ENCODE measurements around the gene COBL.

The COBL gene

DNA sequence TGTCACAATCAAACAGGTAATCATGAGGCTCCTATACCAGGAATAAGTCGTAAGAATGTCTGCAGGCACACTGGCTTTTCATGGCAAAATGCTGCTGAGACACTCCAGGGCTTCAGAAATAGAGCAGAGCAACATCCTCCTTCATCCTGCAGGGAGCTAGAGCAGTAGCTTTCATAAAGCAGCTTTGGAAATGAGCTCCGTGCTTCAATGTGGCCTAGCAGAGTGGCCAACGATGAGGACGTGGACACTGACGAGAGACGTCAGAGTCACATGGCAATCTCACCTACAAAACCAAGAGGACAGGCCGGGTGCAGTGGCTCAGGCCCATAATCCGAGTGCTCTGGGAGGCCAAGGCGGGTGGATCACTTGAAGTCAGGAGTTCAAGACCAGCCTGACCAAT is 9.8 kb downstream of the COBL start:
- DNase-seq = no peak

DNA sequence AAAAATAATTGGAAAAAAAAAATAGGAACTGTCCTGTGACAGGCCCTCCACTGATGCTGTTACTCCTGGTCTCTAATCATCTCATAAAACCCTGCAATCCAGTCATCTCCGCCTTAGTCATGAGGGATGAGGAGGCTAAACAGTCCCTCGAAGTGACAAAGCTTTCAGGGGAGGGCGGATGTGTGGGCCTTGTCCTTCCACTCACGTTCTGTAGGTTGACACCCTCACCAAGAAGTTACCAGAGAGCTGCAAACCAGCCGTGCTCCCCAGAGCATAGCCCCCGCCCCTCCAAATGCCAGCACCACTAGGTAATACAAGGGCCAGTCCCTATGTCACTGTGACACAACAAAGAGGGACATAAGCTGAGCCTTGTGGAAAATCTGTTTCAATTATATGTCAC is 11.9 kb downstream of the COBL start:
- no peak for DNase-seq

DNA sequence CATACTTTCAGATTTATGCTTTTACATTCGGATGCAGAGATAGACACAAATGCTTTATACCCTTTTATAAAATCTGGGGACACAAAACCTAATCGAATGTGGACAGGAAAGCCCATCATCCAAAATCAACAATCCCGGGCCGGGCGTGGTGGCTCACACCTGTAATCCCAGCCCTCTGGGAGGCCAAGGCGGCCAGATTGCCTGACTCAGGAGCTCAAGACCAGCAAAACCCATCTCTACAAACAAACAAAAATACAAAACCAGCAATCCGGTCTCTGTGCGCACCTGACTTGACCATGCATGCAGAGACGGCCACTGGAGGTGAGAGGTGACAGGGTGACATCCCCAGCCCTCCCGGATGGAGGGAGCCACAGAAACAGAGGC is 13.5 kb downstream of the COBL start:
- no peak for DNase-seq

DNA sequence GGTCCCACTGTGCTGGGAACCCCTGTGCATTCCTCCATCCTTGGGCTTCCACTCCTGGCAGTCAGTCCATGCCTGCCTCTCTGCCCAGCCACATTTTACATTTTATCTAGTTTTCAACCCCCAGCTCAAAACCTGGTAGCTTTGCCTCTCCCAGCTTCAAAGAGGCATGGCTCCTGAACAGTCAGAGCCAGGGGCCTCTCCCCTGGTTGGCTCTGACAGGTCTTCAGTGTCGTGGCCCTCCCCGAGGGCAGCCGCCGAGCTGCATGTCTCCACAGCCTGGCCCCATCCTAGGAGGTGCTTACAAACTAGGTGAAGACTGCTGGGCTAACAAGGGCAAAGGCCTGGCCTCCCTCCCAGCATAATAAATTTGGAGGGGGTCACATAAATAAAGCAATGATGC is 14.8 kb downstream of the COBL start:
- no peak for DNase-seq

DNA sequence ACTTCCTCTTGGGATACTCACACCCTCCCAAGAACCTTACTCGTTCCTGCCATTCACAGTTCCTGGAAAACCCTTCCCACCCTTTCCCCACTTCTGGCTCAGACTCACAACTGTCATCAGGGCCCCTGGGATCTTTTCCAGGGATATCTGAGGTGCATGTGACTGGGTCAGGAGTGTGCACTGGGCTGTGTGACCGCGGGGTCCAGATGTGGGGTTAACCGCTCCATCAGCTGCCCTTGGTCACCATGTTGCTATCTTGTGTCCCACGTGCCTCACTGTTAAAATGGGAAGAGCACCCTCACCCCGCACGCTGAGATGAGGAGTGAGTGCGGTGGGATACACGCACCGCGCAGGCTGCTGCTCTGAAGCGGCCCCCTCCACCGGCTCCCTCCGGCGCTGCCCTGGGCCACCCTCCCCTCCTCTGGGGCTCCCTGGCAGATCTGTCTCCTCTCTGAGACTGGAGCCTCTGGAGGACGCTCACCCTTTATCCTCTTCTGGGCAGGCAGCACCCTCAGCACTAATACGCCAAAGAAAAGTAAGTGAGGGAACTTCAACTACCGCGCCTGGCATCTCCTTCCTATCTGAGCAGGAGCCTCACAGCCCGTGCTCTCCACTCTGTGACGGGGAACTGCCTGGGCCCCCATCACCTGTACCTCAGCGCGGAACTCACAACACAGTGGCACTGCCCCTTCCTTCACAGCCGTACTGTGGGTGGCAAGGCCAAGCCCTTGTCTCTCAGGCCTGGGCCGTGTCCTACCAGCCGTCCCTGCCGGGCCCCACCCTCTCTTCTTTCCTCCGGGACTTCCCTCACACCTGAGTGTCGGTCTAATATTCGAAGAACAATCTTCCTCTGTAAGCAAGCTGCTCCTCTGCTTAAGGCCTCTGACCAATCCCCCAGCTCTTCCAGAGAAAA is 15.6 kb downstream of the COBL start:
- DNase-seq = no peak

DNA sequence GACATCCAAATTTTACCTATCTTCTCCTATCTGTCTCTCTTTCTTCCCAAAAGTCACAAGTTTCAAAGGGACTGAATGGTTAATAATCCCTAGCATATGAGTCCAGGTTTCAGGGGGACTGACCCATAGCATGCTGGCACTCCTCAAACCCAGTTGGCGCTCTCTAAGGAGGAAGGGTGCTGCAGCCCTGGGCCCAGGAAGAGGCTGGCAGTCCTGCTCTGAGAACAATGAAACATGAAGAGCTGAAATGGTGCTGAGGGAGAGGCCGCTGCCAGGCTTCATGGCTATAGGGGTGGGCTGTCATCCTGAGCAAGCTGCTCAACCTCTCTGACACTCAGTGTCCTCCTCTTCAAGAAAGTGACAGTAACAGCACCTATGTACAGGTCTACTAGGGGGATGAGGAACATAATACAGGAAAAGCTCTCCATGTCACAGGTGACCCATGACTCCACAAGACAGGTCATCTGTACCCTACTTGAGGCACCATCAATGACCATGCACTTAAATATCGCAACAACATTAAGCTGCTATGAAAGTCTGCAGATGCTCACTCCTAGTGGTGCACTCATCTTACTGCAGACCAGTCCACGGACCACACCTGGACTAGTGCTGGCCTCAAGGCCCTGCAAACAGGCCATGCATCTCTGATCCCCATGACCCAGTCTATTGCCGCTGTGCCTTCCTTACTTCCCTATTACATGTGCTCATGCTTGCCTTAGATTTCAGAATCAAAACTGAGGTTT is 17.0 kb downstream of the COBL start:
- DNase-seq = no peak

DNA sequence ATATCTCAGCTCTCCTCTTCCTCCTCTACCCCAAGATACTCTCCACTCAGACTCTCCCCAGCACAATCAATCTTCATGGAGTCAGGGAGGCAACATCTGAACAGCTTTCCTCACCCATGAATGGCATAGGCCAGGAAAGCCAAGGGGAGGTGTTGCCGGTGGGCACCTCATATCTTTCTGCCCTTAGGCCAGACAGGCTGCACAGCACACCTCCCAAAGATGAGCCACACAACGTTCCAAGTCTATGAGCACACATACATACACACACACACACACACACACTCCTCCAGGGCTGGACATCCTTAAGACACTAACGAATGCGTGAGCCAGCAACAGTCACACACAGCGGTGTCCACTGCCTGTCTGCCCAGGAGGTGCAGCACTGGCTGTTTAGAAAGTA is 17.7 kb downstream of the COBL start:
- no peak for DNase-seq

DNA sequence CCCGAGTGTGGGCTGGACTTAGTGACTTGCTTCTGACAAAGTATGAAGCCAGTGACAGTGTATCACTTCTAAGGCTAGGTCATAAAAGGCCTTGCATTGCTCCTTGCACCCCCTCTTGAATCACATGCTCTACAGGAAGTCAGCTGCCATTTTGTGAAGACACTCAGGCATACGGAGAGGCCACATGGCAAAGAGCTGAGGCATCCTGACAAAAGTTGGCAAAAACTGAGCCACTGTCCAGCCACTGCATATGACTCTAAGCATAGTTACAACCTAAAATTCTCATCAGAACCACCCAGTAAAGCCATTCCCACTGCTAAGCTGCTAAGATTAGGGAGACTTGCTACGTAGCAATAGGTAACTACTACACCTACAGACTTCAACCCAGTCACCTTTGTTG is 18.6 kb downstream of the COBL start:
- DNase-seq = no peak

DNA sequence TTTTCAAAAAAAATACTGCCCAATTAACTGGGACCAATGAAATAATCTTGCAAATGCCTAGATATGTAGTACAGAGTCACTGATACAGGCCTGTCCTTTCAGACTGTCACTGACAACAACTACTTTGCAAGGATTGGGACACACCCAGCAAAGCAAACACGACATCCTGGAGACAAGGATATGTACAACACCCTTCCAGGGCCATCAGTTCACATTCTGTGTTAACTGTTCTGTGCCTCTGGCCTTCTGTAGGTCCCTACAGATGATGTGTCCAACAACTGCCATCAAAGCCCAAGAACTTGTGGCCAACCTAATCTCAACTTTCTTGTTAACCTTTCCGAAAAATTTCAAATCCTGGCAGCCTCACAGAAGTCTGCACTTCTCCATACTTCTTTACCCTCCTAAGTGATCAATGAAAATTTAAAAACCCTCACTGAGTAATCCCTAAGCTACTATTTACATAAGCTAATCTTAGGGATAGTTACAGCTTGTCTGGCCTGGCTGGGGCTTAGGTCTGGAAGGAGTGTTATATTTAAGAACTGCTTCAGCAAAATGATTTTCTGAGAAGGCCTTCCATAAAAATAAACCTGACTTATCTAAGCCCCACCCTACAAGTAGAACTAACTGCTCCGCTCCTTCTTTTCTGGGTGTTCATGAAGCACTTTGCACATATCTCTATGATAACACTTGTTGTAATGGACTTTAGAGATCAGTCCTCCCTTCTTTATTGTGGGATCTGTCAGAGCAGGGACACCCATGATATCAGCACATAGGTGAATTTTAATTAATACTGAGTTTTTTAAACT is 21.0 kb downstream of the COBL start:
- no peak for DNase-seq

DNA sequence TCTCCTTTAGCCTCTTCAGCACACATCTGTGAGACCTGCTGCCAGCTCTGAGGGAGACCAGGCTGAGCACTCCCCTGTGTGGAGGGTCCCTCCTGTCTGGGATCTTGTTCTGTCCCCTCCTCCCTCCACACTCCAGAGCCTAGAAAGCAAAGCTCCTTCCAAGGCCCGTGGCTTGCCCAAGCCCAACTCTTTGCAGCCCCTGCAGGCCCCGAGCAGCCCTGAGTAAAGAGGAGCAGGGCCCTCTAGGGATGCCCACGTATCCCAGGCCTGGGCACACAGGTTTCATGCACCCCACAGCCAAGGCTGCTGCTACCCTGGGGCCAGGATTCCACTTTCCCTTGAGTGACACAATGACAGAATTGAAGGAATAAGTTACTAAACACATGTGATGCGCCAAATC is 24.0 kb downstream of the COBL start:
- no peak for DNase-seq

DNA sequence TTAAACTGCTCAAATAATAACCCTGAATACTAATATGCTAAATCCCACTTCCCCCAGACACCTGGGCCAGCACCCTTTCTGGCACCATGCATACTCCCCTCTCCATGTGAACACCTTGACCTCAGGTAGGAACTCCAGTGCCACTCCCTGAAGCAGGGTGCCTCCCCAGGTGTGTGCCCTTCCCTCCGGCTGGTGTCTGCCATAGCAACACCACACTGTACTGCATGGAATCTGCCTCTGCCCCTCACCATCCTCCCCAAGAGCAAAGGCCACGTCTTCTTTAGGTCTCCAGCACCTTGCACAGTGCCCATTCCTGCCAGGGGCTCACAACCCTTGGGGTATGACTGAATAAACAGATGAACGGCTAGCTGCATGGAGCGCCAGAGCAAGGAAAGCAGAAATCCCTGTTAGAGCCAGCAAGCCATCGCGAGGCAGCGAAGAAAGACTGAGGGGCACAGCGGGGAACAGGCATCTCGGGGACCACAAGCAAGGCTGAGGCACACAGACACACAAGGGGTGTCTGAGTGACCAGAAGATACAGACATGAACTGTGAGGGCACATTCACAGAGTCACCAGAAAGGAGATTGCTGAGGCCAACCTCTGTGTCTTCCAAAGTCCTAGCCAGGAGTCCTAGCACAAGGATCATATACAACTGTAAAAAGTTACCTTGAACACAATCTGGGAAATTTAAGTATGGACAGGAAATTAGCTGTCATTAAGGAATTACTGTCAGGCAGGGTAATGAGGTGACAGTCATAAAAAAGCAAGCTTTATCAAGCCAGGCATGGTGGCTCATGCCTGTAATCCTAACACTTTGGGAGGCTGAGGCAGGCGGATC is 25.7 kb downstream of the COBL start:
- no peak for DNase-seq

DNA sequence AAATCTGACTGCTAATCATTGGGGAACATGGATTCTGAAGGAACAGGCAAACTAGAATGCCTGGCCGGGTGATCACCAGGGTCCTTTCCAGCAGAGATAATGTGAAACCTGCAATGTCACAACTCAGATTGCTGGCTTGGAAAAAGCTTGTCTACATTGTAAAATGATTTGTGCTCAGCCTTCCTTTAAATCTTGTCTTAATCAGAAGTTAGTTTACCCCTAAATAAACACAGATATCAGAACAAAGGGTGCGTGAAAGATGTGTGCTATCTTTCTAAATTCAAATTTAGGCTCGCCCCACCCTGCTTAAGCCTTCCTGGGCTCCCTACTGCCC is 26.3 kb downstream of the COBL start:
- no peak for DNase-seq

DNA sequence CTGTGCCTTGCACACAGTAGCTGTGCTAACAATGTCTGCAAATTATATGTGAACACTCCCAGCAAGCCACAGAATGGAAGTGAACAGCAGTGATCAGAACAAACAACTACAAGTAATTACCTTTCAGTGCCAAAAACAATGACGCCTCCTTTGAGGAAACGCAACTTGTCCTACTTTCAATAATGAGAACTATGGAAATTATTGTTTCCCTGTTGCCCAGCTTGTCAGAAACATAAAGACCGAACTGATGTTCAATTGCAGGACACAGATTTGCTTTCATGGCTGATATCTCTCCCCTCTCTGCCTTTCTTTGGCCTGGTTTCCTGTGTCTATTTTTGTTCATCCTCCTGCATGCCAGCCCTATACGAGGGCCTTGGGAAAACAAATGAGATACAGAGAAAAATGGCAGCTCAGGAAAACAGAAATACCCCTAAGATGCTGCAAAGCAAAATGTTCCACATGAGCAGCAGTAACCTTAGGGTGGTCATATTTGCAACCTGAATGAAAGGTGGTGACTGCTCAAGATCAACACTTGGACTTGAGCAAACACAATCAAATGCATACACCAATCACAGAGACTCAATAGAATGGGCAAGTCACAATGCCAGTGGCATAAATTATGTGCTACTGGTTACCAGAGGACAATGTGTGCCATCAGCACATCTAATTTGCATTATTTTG is 26.8 kb downstream of the COBL start:
- no peak for DNase-seq

DNA sequence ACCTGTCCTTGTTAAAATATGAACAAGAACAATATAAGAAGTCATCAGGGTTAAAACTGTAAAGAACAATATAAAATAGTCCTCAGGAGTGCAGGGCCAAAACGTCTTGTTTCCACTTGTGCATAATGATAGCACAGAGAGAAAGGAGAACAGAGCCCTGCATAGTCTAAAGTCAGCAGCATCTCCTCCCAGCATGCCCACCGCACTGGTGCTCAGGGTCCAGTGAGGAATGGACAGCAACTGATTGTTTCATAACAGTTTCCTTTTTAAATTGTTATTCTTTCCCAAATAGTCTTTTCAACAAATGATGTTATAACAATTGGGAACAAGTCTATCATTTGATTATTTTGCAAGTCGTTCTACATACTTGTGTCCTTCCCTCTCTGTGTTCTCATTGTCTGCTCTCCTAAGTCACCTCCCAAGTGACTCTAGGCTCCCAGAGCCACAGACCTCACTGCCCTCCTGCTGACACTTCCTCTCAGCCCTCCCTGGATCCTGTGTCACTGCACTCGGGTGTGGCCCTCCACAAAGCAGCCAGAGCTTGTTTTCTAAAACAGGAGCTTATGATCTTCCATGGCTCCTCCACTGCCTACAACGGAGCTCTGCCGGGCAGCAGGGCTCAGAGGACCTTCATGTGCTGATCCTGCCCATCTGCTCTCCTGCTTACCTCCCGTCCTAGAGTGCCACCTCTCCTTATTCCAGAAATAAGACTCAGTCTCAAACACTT is 27.6 kb downstream of the COBL start:
- no peak for DNase-seq

DNA sequence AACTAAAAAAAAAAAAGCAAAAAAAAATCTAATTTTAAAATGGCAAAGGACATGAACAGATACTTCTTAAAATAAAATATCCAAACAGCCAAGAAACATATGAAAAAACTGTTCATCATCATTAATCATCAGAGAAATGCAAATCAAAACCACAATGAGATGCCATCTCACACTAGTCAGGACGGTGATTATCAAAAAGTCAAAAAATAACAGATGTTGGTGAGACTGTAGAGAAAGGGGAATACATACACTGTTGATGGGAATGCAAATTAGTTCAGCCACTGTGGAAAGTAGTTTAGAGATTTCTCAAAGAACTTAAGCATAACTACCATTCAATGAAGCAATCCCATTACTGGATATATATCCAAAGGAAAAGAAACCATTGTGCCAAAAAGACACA is 30.2 kb downstream of the COBL start:
- no peak for DNase-seq

DNA sequence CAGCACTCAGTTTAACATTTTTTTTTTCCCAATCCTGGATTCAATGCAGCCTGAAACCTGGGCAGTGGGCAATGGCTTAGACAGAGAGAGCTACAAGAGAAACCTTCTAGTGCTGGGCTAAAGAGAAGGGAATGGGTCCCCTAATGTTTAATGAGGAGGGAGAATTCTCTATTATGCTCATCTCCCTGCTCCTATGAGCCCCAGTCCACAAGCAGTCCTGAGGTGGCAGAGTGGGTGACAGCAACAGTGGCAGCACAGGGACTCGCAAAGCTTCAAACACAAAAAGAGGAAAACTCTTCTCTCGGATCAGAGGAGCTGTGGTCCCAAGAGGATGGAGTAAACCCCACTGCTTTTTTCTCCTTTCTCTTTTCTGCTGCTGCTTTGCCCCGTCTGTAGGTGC is 36.5 kb downstream of the COBL start:
- DNase-seq = no peak

DNA sequence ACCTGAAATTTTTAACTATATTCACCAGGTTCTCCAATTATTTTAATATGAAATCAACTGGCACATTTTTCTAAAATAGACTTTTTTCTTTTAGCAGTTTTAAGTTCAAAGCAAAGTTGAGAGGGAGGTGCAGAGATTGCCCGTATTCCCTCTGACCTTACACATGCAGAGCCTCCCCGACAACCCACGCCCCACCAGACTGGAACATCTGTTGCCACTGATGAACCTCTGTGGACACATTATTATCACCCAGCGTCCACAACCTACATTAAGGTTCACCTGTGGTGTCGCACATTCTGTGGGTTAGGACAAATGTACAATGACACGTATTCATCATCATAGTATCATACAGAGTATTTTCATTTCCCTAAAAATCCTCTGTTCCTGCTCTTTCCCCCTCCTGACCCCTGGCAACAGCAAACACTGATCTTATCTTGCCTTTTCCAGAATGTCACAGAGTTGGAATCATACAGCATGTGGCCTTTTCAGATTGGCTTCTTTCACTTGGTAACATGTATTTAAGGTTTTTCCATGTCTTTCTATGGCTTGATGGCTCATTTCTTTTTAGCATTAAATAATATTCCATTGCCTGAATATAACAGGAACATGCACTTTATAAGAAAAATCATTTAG is 37.1 kb downstream of the COBL start:
- no peak for DNase-seq

DNA sequence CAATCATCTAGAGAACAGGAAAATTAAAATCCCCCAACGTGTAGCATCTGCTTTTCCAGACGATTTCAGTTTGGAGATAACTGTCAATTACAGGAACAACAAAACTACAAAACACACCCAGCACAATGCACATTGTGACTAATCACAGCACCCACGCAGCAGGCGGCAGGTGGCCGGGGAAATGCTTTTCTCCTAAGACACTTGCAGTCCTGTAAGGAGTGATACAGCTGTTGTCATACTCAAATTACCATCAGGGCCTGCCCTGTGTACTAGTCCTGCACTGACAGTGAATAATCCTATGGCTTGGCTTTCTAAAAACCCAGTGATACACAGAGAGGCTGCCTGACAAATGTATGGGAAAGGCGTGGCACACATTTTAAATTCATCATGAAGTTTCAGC is 37.8 kb downstream of the COBL start:
- no peak for DNase-seq

DNA sequence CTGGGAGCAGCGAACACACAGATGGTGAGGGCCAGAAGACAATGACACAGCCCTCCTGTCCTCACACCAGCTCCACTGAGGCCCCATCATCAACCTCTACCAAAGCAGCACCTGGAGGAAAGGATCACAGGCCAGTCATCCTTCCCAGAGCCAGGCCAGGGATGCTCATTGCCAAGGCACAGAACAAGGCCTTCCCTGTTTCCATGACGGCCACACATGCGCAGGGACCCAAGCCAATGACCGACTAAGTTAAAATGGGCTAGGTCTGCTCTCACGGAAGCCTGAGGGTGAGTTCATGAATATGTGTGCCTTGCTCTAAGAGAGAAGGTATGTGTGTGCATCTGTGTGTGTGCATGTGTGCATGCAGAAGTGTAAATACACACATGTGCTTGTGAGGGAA is 39.6 kb downstream of the COBL start:
- DNase-seq = no peak

DNA sequence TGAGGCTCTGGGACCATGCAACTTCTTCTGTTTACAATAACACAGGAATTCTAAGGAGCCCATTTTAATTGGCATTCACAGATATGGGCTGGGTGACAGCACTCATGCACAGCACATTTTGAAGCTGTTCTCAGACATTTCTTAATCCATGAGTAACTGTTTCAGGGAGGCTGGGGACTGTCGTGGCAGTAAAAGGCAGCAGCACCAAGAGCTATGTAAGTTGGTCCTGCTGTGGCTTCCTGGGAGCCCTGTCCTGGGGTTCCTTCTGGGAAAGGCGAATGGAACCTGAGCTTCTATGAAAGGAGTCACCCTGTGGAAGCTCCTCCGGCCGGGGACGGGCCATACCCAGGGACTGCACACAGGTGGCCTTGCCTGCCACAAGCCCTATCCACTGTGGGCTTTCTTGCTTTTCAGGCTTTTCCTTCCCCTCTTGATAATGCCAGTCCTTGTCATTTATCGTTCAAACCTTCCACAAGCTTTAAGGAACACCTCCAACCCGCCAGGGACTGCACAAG is 40.5 kb downstream of the COBL start:
- no peak for DNase-seq

DNA sequence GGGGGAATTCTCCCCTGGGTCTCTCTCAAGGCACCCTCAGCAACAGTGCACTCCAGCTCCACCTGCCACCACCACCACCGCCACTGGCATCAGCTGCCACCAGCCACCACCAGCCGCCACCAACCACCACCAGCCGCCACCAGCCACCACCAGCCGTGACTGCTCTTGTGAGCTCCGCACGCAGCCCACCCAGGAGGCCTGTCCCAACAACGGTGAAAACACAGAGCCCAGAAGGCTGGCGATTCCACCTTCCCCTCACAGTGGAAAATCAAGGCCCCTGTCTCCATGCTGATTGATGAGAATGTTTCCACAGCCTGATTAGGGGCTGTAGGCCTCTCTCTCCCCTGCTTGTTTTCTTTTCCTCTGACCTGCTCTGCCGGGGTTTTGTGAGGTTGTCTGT is 41.1 kb downstream of the COBL start:
- no peak for DNase-seq
